ENCODE measurements around the gene ZSWIM9.
A peak's percentile ranks its signal among the peaks of the same experiment; 100 is the strongest.
"Not testable (repeated sequence)": the region's sequence is repeated elsewhere in the genome, so short reads cannot be mapped to it uniquely, and the experiment has no call there.

The ZSWIM9 gene

DNA sequence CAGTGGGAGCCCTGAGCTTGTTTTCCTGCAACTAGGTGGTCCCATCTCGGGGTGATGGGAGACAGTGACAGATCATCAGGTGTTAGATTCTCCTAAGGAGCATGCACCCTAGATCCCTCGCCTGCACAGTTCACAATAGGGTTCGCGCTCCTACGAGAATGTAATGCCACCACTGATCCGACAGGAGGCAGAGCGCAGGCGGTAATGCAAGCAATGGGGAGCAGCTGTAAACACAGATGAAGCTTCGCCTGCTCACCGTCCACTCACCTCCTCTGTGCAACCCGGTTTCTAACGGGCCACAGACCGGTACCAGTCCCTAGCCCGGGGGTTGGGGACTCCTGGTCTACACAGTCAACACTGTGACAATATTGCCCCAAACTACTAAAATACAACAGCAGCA lies 46.5 kb downstream of the ZSWIM9 start:
- intact Hi-C loops (cut with micrococcal nuclease), result no loop called here
- Mint-ChIP-seq H3K27me3 (no peaks in the 10 kb centered on the region), H3K36me3 (ENCODE audit: low read depth) (peaks cover 100% of the 10 kb centered on the region), H3K4me1 (ENCODE audit: low read depth) (no peaks in the 10 kb centered on the region), H3K27ac (no peak overlapping the region), H3K4me3 (no peak overlapping the region), H3K9me3 (no peaks in the 10 kb centered on the region)

- intact Hi-C loops (cut with micrococcal nuclease), result no loop called here
- H3K4me1 Mint-ChIP-seq (ENCODE audit: low read depth), result no peaks in the 10 kb centered on the region
- no peaks in the 10 kb centered on the region for H3K27me3 Mint-ChIP-seq
- no peaks in the 10 kb centered on the region for H3K9me3 Mint-ChIP-seq
- H3K36me3 Mint-ChIP-seq (ENCODE audit: low read depth), result peaks cover 95% of the 10 kb centered on the region
- H3K27ac Mint-ChIP-seq, result no peak overlapping the region
- H3K4me3 Mint-ChIP-seq, result no peak overlapping the region
These were observed 48.5 kb downstream of the ZSWIM9 start for GRCh38 chr19:48218997-48219396.

- intact Hi-C loops (cut with micrococcal nuclease); H3K4me3 Mint-ChIP-seq; H3K9me3 Mint-ChIP-seq; H3K27me3 Mint-ChIP-seq; H3K4me1 Mint-ChIP-seq (ENCODE audit: low read depth); H3K27ac Mint-ChIP-seq: not testable (repeated sequence)
- peaks cover 92% of the 10 kb centered on the region for H3K36me3 Mint-ChIP-seq (ENCODE audit: low read depth)
These were observed 50.3 kb downstream of the ZSWIM9 start for GRCh38 chr19:48220784-48221183.

- peaks cover 89% of the 10 kb centered on the region for H3K36me3 Mint-ChIP-seq (ENCODE audit: low read depth)
- H3K4me3 Mint-ChIP-seq, result no peak overlapping the region
- no peaks in the 10 kb centered on the region for H3K4me1 Mint-ChIP-seq (ENCODE audit: low read depth)
- intact Hi-C loops (cut with micrococcal nuclease), result no loop called here
- no peak overlapping the region for H3K27ac Mint-ChIP-seq
- no peaks in the 10 kb centered on the region for H3K9me3 Mint-ChIP-seq
- H3K27me3 Mint-ChIP-seq, result no peaks in the 10 kb centered on the region
These were observed 51.1 kb downstream of the ZSWIM9 start for GRCh38 chr19:48221628-48222027.

DNA sequence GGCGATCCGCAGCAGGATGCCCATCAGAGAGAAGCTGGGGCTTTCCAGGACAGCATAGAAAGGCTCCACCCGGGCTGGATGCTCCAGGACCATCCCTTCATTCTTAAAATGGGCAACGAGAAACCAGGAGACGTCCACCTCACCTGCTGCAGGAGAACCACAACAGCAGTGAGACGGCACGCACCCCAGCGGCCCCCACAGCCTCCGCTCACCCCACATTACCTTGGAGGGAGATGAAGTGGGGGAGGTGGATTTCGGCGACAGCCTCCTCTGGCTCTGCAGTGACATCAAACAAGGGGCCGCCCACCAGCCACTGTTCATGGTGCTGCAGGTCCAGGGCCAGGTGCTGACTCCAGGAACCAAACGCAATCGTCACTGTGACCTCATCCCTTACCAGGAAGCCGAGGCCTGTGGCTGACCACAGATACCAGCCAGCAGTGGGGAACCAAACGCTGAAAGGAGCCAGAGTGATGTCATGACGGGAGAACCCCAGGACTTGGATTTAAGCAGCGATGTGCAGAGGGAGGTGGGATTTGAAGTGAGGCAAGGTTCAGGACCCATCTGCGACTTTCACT lies 60.2 kb downstream of the ZSWIM9 start:
- intact Hi-C loops (cut with micrococcal nuclease), result no loop called here
- Mint-ChIP-seq H3K4me1 (ENCODE audit: low read depth) (no peaks in the 10 kb centered on the region), H3K27me3 (no peaks in the 10 kb centered on the region), H3K36me3 (ENCODE audit: low read depth) (peaks cover 96% of the 10 kb centered on the region), H3K9me3 (no peaks in the 10 kb centered on the region), H3K27ac (no peak overlapping the region), H3K4me3 (no peak overlapping the region)

GRCh38 chr19:48237057-48237456 lies 66.6 kb downstream of the ZSWIM9 start:
- H3K27ac Mint-ChIP-seq, result no peak overlapping the region
- H3K36me3 Mint-ChIP-seq (ENCODE audit: low read depth), result peaks cover 95% of the 10 kb centered on the region
- H3K4me3 Mint-ChIP-seq, result no peak overlapping the region
- H3K27me3 Mint-ChIP-seq, result no peaks in the 10 kb centered on the region
- intact Hi-C loops (cut with micrococcal nuclease), result no loop called here
- H3K4me1 Mint-ChIP-seq (ENCODE audit: low read depth), result peaks cover 26% of the 10 kb centered on the region
- no peaks in the 10 kb centered on the region for H3K9me3 Mint-ChIP-seq

- Mint-ChIP-seq H3K4me1 (ENCODE audit: low read depth) (peaks cover 29% of the 10 kb centered on the region), H3K27me3 (no peaks in the 10 kb centered on the region), H3K27ac (no peak overlapping the region), H3K36me3 (ENCODE audit: low read depth) (peaks cover 88% of the 10 kb centered on the region), H3K4me3 (no peak overlapping the region), H3K9me3 (no peaks in the 10 kb centered on the region)
- intact Hi-C loops (cut with micrococcal nuclease), result no loop called here
These were observed 68.6 kb downstream of the ZSWIM9 start for GRCh38 chr19:48239120-48239519.

DNA sequence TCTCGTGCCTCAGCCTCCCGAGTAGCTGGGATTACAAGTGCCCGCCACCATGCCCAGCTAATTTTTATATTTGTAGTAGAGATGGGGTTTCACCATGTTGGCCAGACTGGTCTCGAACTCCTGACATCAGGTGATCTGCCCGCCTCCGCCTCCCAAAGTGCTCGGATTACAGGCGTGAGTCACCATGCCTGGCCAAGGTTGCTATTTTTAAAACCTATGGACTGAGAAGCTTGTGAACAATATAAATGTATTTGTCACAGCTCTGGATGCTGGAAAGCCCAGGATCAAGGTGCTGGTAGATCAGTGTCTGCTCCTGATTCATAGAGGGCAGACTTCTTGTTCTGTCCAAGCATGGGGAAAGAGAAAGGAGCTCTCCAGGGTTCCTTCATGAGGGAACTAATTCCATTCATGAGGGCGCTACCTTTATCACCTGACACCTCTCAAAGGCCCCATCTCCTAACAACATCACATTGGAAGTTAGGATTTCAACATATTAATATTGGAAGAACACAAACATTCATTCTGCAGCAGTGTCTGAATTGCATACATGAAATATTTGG lies 69.2 kb downstream of the ZSWIM9 start:
- peaks cover 35% of the 10 kb centered on the region for H3K4me1 Mint-ChIP-seq (ENCODE audit: low read depth)
- H3K36me3 Mint-ChIP-seq (ENCODE audit: low read depth), result peaks cover 88% of the 10 kb centered on the region
- H3K27me3 Mint-ChIP-seq, result no peaks in the 10 kb centered on the region
- intact Hi-C loops (cut with micrococcal nuclease), result no loop called here
- no peak overlapping the region for H3K4me3 Mint-ChIP-seq
- no peaks in the 10 kb centered on the region for H3K9me3 Mint-ChIP-seq
- no peak overlapping the region for H3K27ac Mint-ChIP-seq

- Mint-ChIP-seq H3K4me1 (ENCODE audit: low read depth) (peaks cover 44% of the 10 kb centered on the region), H3K27ac (peak overlapping the region; percentile 65), H3K36me3 (ENCODE audit: low read depth) (peaks cover 90% of the 10 kb centered on the region)
- intact Hi-C loops (cut with micrococcal nuclease); H3K9me3 Mint-ChIP-seq; H3K4me3 Mint-ChIP-seq; H3K27me3 Mint-ChIP-seq: not testable (repeated sequence)
These were observed 71.3 kb downstream of the ZSWIM9 start for GRCh38 chr19:48241771-48242170.

DNA sequence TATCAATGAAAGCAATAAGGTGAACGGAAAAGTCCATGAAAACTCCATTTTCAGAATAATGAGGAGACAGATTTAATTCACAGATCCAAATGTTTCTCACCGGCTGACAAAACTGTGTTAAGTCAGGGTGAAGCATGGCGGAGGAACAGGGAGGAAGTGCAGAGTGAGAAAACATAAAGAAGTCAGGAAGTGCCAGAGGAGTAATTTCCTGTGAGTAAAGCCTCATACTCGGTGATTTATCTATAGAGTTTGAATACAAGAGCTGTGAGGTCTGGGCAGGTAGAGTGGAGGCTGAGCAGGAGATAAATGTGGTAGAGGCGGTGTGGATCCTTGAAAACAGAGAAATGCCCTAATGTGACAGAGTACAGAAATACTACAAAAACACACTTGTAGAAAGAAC lies 73.8 kb downstream of the ZSWIM9 start:
- peaks cover 39% of the 10 kb centered on the region for H3K4me1 Mint-ChIP-seq (ENCODE audit: low read depth)
- H3K9me3 Mint-ChIP-seq, result no peaks in the 10 kb centered on the region
- H3K4me3 Mint-ChIP-seq, result peak overlapping the region; percentile 32
- intact Hi-C loops (cut with micrococcal nuclease), result no loop called here
- H3K27ac Mint-ChIP-seq, result peak overlapping the region; percentile 77
- peaks cover 70% of the 10 kb centered on the region for H3K36me3 Mint-ChIP-seq (ENCODE audit: low read depth)
- H3K27me3 Mint-ChIP-seq, result no peaks in the 10 kb centered on the region

- Mint-ChIP-seq H3K9me3 (no peaks in the 10 kb centered on the region), H3K27ac (no peak overlapping the region), H3K4me3 (no peak overlapping the region), H3K4me1 (ENCODE audit: low read depth) (peaks cover 41% of the 10 kb centered on the region), H3K27me3 (no peaks in the 10 kb centered on the region), H3K36me3 (ENCODE audit: low read depth) (peaks cover 51% of the 10 kb centered on the region)
- intact Hi-C loops (cut with micrococcal nuclease), result no loop called here
These were observed 75.6 kb downstream of the ZSWIM9 start for GRCh38 chr19:48246101-48246500.

- Mint-ChIP-seq H3K4me1 (ENCODE audit: low read depth) (peaks cover 41% of the 10 kb centered on the region), H3K9me3 (no peaks in the 10 kb centered on the region), H3K27me3 (no peaks in the 10 kb centered on the region), H3K27ac (no peak overlapping the region), H3K36me3 (ENCODE audit: low read depth) (peaks cover 42% of the 10 kb centered on the region), H3K4me3 (no peak overlapping the region)
- intact Hi-C loops (cut with micrococcal nuclease), result no loop called here
These were observed 76.7 kb downstream of the ZSWIM9 start for GRCh38 chr19:48247212-48247611.

Measured in dendritic cell treated with granulocyte-macrophage colony-stimulating factor and Interleukin-4, amounts not matched to agents 40 ng/mL and 50 ng/mL, for 4 days (primary cell).